GM21360 (cell line): ENCODE measurements around the gene HSP90AA1.
"Not testable (repeated sequence)": the region's sequence is repeated elsewhere in the genome, so short reads cannot be mapped to it uniquely, and the experiment has no call there.

Experiments
- ATAC-seq: cut with Tn5 transposase; IDR thresholded peaks from one replicate; pipeline ENCODE4 v1.9.1; 2021; ENCODE audit warnings: mild to moderate bottlenecking, moderate library complexity; ENCODE audit not compliant: unreplicated experiment

HSP90AA1 gene

DNA sequence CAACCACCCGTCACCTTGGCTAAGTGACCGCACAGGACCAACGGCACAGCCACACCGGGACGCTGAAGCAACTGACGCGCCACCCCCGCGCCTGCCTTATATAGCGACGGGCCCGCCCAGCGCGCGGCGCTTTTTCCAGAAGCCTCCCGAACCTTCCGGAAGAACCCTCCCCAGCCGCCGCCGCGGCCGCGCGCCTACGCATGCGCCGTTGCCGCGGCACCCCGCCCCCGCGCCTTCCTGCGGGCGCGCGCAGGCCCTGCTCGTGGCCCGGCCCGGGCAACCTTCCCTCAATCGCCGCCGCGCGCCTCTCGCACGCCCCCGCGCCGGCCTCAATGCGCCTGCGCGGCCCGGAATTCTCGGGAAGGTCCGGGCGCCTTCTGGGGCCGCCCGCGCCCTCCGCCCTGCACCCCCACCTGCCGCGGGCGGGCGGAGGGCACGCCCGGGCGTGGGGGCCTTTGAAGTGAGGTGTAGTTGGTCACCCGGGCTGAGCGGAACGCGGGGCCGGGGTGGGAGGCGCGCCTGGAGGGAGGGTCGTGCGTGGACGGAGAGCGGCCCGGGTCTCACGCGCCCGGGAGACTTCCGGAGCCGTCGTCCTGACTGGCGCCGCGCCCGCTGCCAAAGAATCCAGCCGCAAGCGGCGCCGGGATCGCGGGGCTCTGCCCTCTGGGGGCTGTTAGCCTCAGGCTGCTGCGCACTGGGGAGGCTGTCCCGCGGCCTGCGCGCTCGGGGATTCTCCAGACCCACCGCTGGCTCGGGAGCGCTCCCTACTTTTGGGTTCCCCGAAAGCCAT, at the start of gene HSP90AA1:
Gene HSP90AA1 (minus strand): TSS at position 73 of the 790 bp plus-strand sequence. CDS start 666 bp downstream, outside the sequence.
- peak; percentile 67 for ATAC-seq

GRCh38 chr14:102135456-102135855, 48.6 kb upstream of the HSP90AA1 start:
- not testable (repeated sequence) for ATAC-seq

DNA sequence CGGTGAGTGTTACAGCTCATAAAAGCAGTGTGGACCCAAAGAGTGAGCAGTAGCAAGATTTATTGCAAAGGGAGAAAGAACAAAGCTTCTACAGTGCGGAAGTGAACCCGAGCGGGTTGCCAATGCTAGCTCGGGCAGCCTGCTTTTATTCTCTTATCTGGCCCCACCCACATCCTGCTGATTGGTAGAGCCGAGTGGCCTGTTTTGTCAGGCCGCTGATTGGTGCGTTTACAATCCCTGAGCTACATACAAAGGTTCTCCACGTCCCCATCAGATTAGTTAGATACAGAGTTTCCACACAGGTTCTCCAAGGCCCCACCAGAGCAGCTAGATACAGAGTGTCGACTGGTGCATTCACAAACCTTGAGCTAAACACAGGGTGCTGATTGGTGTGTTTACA, 47.9 kb upstream of the HSP90AA1 start:
- ATAC-seq, result not testable (repeated sequence)

DNA sequence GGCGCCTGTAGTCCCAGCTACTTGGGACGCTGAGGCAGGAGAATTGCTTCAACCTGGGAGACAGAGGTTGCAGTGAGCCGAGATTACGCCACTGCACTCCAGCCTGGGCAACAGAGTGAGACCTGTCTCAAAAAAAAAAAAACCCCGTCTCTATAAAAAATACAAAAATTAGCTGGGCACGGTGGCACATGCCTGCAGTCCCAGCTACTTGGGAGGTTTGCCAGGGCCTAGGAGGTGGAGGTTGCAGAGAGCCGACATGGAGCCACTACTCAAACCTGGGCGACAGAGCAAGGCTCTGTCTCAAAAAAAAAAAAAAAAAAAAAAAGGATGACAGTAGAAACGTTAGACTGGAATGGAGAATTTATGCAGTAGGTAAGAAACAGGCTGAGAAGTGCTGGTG, 47.2 kb upstream of the HSP90AA1 start:
- not testable (repeated sequence) for ATAC-seq

- ATAC-seq, result no peak
Measured at GRCh38 chr14:102131741-102132140, 44.9 kb upstream of the HSP90AA1 start.

DNA sequence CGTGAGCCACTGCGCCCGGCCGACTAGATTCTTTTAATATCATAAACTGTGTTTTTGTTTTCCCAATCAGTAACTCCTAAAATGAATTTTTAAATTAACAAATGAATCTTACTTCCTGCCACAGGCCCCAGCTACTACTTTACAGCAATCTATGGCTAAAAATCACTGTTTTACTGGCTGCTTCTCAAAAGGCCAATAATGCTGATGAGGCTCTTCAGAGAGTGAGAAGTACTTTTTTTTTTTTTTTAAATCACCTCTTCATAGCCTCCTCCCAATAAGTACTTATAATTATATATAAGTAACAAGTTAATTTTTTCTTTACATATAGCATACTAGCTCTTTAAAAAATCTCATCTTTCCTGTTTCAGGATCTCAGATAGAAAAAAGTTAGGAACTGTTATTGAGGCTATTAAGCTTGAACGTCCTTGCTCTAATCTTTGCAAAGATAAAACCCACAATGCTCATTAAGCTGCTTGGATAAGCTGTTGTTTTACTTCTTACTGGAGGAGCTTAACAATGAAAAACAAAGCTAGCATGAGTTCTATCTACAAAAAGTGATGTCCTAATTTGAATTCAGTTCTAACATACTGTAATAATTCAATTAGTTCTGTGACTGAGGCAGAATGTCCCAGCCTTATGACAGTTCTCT, 40.1 kb upstream of the HSP90AA1 start:
- ATAC-seq, result no peak

GRCh38 chr14:102125546-102125945, 38.7 kb upstream of the HSP90AA1 start:
- no peak for ATAC-seq

DNA sequence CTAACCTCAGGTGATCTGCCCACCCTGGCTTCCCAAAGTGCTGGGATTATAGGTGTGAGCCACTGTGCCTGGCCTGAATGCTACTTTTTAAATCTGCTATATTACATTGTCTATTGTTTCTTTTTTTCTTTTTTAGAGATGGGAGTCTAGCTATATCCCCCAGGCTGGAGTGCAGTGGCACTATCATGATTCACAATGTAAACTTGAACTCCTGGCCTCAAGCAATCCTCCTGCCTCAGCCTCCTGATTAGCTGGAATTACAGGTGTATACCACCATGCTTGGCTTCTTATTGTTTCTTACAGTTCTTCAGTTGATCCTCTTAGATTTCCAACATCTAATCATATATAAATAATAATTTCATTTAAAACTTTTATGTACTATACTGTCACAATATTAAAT, 37.6 kb upstream of the HSP90AA1 start:
- no peak for ATAC-seq

- ATAC-seq, result no peak
Measured at GRCh38 chr14:102121567-102121966, 34.7 kb upstream of the HSP90AA1 start.

- ATAC-seq, result no peak
Measured at GRCh38 chr14:102120888-102121287, 34.0 kb upstream of the HSP90AA1 start.

DNA sequence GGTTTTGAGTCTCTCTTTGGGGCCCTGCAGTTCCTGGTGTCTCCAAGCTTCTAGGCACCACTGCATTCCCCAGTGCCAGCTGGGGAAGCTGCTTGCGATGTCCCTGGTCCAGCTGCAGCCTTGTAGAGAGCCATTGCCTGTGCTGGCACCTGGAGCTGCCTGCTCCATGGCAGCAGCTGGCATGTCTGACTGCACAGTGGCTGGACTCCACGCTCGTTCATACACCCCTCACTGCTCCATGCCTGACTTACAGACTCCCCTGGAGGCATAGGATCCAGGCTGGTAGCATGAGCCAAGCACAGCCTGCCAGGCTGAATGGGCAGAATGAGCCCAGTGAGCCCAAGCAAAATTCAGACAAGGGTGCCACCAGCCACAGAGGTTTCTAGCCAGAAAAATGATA, 31.0 kb upstream of the HSP90AA1 start:
- ATAC-seq, result no peak

DNA sequence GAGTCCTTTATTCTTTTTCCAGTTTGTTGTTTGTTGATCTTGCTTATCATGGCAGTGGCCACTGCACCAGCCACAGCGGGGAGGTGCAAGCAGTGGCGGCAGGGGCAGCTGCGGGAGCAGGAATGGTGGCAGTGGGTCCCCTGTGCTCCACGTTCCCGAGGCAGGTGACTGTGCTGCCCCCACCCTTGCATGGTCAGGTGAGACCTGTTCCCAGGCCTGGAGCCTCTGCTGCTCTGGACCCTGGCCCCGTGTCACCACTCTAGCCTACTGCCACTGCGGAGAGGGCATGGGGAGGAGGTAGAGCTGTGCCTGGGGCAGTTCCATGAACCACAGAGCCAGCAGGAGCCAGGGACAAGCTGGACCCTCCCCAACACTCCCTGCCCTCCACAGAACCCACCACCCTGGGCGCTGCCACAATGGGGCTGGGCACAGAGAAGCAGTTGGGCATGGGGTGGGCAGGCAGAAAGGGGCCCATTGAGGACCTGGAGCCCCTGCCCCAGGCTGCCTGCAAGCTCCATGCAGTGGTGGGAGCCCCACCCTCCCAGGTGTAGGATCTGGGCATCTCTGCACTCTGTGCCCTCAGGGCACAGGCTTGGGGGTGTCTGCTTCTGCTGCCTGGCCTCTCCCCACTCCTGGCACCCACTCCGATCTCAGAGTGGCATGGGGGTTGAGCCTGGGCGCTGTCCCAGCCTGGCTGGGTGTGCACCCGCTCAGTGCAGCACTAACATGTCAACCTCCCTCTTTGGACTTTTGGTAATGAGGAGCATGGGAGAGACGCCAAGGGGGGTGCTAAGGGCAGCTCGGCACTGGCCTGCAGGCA, 29.7 kb upstream of the HSP90AA1 start:
- no peak for ATAC-seq

DNA sequence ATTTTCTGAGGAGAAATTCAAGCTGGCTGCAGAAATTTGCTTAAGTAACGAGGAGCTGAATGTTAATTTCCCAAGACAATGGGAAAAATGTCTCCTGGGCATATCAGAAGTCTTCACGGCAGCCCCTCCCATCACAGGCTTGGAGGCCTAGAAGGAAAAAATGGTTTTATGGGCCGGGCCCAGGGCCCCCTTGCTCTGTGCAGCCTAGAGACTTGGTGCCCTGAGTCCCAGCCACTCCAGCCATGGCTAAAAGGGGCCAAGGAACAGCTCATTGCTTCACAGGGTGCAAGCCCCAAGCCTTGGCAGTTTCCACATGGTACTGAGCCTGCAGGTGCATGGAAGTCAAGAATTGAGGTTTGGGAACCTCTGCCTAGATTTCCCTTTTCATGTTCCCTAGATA, 24.3 kb upstream of the HSP90AA1 start:
- no peak for ATAC-seq

DNA sequence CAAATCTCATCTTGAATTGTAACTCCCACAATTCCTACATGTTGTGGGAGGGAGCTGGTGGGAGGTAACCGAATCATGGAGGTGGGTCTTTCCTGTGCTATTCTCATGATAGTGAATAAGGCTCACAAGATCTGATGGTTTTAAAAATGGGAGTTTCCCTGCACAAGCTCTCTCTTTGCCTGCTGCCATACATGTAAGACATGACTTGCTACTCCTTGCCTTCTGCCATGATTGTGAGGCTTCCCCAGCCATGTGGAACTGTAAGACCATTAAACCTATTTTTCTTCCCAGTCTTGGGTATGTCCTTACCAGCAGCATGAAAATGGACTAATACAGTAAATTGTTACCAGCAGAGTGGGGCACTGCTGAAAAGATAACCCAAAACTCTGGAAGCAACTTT, 22.5 kb upstream of the HSP90AA1 start:
- not testable (repeated sequence) for ATAC-seq

DNA sequence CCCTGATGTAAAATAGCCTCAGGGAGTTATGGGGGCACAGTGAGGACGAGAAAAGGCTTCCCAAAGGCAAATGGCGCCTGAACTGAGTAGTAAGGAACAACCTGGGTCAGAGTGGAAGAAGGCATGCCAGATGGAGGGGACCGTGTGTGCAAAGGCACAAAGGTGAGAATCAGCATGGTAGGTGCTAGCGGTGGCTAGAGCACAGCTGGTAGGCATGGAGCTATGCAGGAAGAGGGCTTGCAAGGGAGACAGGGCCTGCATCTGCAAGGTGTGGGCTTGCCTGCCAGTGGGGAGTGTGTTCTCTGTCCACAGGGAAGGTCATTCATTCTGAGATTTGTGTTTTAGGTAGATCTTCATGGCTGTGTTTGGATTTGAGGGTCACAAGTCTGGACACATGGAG, 18.5 kb upstream of the HSP90AA1 start:
- no peak for ATAC-seq

DNA sequence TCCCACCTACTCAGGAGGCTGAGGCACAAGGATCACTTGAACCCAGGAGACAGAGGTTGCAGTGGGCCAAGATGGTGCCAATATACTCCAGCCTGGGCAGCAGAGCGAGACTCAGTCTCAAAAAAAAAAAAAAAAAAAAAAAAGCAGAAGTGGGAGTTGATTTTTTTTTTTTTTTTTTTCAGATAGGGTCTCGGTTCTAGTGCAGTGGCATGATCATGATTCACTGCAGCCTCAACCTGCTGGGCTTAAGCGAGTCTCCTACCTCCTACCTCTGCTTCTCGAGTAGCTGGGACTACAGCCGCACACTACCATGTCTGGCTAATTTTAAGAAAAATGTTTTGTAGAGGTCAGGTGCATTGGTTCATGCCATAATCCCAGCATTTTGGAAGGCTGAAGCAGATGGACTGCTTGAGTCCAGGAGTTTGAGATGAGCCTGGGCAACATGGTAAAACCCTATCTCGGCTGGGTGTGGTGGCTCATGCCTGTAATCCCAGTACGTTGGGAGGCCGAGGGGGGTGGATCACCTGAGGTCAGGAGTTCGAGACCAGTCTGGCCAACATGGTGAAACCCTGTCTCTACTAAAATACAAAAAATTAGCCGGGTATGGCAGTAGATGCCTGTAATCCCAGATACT, 16.3 kb upstream of the HSP90AA1 start:
- peak; percentile 59 for ATAC-seq

- no peak for ATAC-seq
Measured at GRCh38 chr14:102097441-102098135, 10.7 kb upstream of the HSP90AA1 start.

GRCh38 chr14:102096569-102097188, 9.8 kb upstream of the HSP90AA1 start:
- ATAC-seq, result no peak

DNA sequence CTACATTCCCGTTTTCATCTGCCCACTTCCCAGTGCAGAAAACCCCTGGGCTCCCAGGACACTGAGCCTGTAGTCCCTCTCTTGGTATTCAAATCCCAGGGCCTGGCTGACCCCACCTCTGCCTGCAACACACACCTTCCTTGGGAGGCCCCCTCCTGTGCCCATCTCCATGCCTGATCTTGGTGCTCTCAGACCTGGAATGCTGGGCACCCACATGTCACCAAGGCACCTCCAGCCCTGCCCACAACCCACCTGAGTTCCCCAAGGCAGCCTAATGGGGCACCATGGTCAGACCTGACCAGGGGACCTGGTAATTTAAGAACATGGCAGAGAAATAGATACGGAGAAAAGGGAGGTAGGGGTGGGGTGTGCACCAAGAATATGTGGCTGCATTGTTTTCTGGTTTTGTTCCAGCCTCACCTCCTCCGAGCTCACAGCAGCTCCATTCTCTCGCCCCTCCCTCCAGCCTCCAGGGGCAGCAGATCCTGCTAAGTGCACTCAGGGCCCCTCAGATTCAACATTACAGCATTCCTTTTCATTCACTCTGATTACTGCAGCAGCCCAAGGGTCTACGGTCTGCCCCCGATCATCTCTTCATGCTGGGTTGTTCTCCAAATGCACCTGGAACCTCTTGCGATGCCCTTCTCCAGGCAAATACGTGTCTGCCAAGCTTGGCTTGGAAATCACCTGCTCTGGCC, 9.2 kb upstream of the HSP90AA1 start:
- ATAC-seq, result no peak
